Right renal cortex interstitium (tissue), 3 donors: ENCODE measurements around the gene ADARB1. TPM values are rescaled to one million over a fixed set of nuclear protein-coding genes. Genes with fewer than 3 reads are reported as not detected.

Source experiments
- DNase-seq, 3 donors: peaks; one replicate each; pipeline ENCODE4 v3.0.0-alpha.2; 2013; ENCODE audit warnings: low read depth in 3 of 3, low spot score in 2 of 3
- polyA plus RNA-seq, 3 donors: library from polyadenylated mRNA; unstranded; fragments of 120-200 nt; gene quantifications; one replicate each; pipeline ENCODE4 v1.2.1, GENCODE V29; 2013; ENCODE audit not compliant: insufficient read length in 3 of 3

Gene ADARB1
- polyA plus RNA-seq, 3 donors = 14.0 to 15.7 (median 14.8) TPM

- DNase-seq = no peak
Observed at GRCh38 chr21:45090966-45091365, 16.6 kb downstream of the ADARB1 start.

GRCh38 chr21:45091550-45092322 is 17.4 kb downstream of the ADARB1 start:
- DNase-seq = no peak

GRCh38 chr21:45093035-45093532 is 18.7 kb downstream of the ADARB1 start:
- DNase-seq = no peak

GRCh38 chr21:45094412-45094811 is 20.0 kb downstream of the ADARB1 start:
- no peak for DNase-seq

GRCh38 chr21:45095505-45095904 is 21.1 kb downstream of the ADARB1 start:
- DNase-seq = no peak

GRCh38 chr21:45096217-45096616 is 21.8 kb downstream of the ADARB1 start:
- DNase-seq = no peak

- no peak for DNase-seq
Observed at GRCh38 chr21:45097827-45098387, 23.5 kb downstream of the ADARB1 start.

GRCh38 chr21:45098867-45099266 is 24.5 kb downstream of the ADARB1 start:
- no peak for DNase-seq

GRCh38 chr21:45099571-45099970 is 25.2 kb downstream of the ADARB1 start:
- no peak for DNase-seq

GRCh38 chr21:45100866-45101265 is 26.5 kb downstream of the ADARB1 start:
- DNase-seq = no peak

- no peak for DNase-seq
Observed at GRCh38 chr21:45102391-45102932, 28.1 kb downstream of the ADARB1 start.

GRCh38 chr21:45103971-45104520 is 29.7 kb downstream of the ADARB1 start:
- no peak for DNase-seq

- no peak for DNase-seq
Observed at GRCh38 chr21:45104560-45104959, 30.2 kb downstream of the ADARB1 start.

- DNase-seq = no peak
Observed at GRCh38 chr21:45105906-45106485, 31.6 kb downstream of the ADARB1 start.

GRCh38 chr21:45108034-45108790 is 33.8 kb downstream of the ADARB1 start:
- no peak for DNase-seq

- no peak for DNase-seq
Observed at GRCh38 chr21:45108808-45109781, 34.7 kb downstream of the ADARB1 start.

- DNase-seq = no peak
Observed at GRCh38 chr21:45109831-45110492, 35.6 kb downstream of the ADARB1 start.

GRCh38 chr21:45110873-45111624 is 36.7 kb downstream of the ADARB1 start:
- DNase-seq = no peak
